Transverse colon (tissue), 4 donors: ENCODE measurements around the gene TCAP. TPM values are rescaled to one million over a fixed set of nuclear protein-coding genes. Genes with fewer than 3 reads are reported as not detected.
"Not testable (repeated sequence)": the region's sequence is repeated elsewhere in the genome, so short reads cannot be mapped to it uniquely, and the experiment has no call there.

Source experiments
- DNase-seq: peaks from one replicate; pipeline ENCODE4 v3.0.0-alpha.2; 2019
- H3K27ac ChIP-seq, 4 donors: fragments of 200-600 bp; sonication (generic); 2 replicates each; pipeline ENCODE4 v1.5.1; 2016 to 2018; ENCODE audit warnings: inconsistent platforms in 4 of 4
- H3K27me3 ChIP-seq: fragments of 200-600 bp; sonication (generic); 2 replicates; pipeline ENCODE4 v1.5.1; 2017; ENCODE audit warnings: inconsistent platforms
- H3K36me3 ChIP-seq, 4 donors: fragments of 200-600 bp; sonication (generic); 2 replicates each; pipeline ENCODE4 v1.5.1; 2017 to 2019; ENCODE audit warnings: inconsistent platforms in 4 of 4
- H3K4me1 ChIP-seq, 4 donors: fragments of 200-600 bp; sonication (generic); 2 replicates each; pipeline ENCODE4 v1.5.1; 2017 to 2020; ENCODE audit warnings: inconsistent platforms in 4 of 4
- H3K4me3 ChIP-seq, 4 donors: fragments of 200-600 bp; sonication (generic); 1 replicate in 1 of 4; 2 replicates in 3 of 4; pipeline versions ENCODE4 v1.5.1 to v1.6.1; 2017 to 2019; ENCODE audit warnings: inconsistent platforms in 4 of 4
- H3K9me3 ChIP-seq, 2 donors: fragments of 200-600 bp; sonication (generic); 2 replicates each; pipeline ENCODE4 v1.5.1; 2017 to 2019; ENCODE audit warnings: inconsistent platforms in 2 of 2
- EP300 ChIP-seq: sonication (generic); formaldehyde crosslinking; IDR thresholded peaks from one replicate; pipeline ENCODE4 v1.6.1; 2017; ENCODE audit warnings: antibody characterized with exemption, low read depth
- POLR2A ChIP-seq: fragments of 450-650 bp; IDR thresholded peaks from one replicate; pipeline ENCODE4 v1.6.1; 2016; ENCODE audit warnings: antibody characterized with exemption, mild to moderate bottlenecking, moderate library complexity
- POLR2AphosphoS5 ChIP-seq, 3 donors: sonication (generic); formaldehyde crosslinking; IDR thresholded peaks; one replicate each; pipeline ENCODE4 v1.6.1; 2016; ENCODE audit warnings: antibody characterized with exemption in 3 of 3
- WGBS, 2 donors: methylation state at CpG; one replicate each; pipeline ENCODE4 v1.1.5; 2018; ENCODE audit warnings: low coverage in 1 of 2; 5-methylcytosine and 5-hydroxymethylcytosine counted together
- in situ Hi-C, 4 donors: fragments of 200-750 bp; cut with MboI; loops; one replicate each; pipeline versions ENCODE4 v1.15.0 to v1.15.1; 2017; ENCODE audit warnings: low sequenced_read_pairs in 3 of 4, low pct_ligation_motif_present in 1 of 4, low pct_unique_long_range_greater_than_20kb in 1 of 4
- intact Hi-C: fragments of 100-400 bp; cut with DNase I; formaldehyde crosslinking; loops from one replicate; pipeline ENCODE4 v1.15.1; 2023; ENCODE audit warnings: low total_unique reads
- total RNA-seq, 4 donors: library from RNA; depleted of rRNA; stranded (reverse); fragments of >200 nt; gene quantifications; one replicate each; pipeline ENCODE4 v1.1.0, GENCODE V29; 2016
- TF ChIP-seq, protein P1 (sequence below), 5 experiments: fragments of 200-600 bp in 3 of 5; fragments of 450-650 bp in 2 of 5; sonication (generic) in 3 of 5; IDR thresholded peaks; 1 replicate in 2 of 5; 2 replicates in 3 of 5; pipeline ENCODE4 v1.5.1; 2016 to 2017; ENCODE audit warnings: antibody characterized with exemption in 5 of 5, inconsistent platforms in 3 of 5, mild to moderate bottlenecking in 2 of 5, moderate library complexity in 1 of 5

Gene TCAP
- total RNA-seq, 4 donors from 2014 or later, result 0.64 to 1.9 TPM; not detected in 2

DNA sequence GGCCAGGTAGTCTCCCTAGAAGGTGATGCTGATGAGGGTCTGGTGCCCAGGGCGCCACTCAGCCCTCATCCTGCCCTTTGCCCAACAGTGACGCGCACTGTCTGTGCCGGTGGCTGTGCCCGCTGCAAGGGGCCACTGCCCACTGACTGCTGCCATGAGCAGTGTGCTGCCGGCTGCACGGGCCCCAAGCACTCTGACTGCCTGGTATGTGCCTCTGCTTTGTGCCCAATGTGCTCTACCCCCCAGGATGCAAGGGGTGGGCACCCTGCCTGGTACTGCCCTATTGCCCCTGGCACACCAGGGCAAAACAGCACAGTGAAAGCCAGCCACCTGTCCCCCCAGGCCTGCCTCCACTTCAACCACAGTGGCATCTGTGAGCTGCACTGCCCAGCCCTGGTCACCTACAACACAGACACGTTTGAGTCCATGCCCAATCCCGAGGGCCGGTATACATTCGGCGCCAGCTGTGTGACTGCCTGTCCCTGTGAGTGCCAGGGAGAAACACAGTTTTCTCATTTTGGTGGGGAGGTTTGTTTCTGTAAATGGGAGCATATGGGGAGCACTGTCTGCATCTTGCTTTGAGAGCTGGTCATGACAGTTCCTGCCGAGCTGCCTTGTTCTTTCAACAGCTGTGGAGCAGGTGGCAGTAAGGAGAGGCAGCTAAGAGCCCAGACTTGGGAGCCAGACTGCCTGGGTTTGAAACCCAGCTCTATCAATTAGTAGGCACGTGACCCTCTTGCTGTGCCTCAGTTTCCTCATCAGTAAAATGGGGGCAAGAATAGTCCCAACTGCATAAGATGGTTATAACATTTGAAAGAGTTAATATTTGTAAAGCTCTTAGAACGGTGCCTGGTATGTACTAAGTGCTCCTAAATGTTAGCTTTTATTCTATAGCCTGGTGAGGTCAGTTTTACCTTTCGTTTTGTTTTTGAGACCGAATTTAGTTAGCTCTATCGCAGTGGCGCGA, 45.1 kb downstream of the TCAP start:
- WGBS, 2 donors, result 90 to 96% methylated on average over 5 to 20 of the region's 20 CpGs
- H3K4me1 ChIP-seq, result peaks cover 11 to 31% (median 28%) of the 10 kb centered on the region in 4 donors
- no peak for DNase-seq
- in situ Hi-C loops (no loop called here), intact Hi-C loops (no loop called here)
- H3K9me3 ChIP-seq, result no peaks in the 10 kb centered on the region
- H3K36me3 ChIP-seq, result peaks cover 0 to 30% (median 7%) of the 10 kb centered on the region in 4 donors
- TF ChIP-seq POLR2AphosphoS5 (IDR thresholded peaks at IDR 0.05) (no peak), POLR2A (no peak), EP300 (no peak)
- TF ChIP-seq, protein P1, sequence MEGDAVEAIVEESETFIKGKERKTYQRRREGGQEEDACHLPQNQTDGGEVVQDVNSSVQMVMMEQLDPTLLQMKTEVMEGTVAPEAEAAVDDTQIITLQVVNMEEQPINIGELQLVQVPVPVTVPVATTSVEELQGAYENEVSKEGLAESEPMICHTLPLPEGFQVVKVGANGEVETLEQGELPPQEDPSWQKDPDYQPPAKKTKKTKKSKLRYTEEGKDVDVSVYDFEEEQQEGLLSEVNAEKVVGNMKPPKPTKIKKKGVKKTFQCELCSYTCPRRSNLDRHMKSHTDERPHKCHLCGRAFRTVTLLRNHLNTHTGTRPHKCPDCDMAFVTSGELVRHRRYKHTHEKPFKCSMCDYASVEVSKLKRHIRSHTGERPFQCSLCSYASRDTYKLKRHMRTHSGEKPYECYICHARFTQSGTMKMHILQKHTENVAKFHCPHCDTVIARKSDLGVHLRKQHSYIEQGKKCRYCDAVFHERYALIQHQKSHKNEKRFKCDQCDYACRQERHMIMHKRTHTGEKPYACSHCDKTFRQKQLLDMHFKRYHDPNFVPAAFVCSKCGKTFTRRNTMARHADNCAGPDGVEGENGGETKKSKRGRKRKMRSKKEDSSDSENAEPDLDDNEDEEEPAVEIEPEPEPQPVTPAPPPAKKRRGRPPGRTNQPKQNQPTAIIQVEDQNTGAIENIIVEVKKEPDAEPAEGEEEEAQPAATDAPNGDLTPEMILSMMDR (IDR thresholded peaks at IDR 0.05), result no peak
- no peaks in the 10 kb centered on the region for H3K27me3 ChIP-seq
- H3K27ac ChIP-seq, result no peak overlapping the region
- no peak overlapping the region for H3K4me3 ChIP-seq

DNA sequence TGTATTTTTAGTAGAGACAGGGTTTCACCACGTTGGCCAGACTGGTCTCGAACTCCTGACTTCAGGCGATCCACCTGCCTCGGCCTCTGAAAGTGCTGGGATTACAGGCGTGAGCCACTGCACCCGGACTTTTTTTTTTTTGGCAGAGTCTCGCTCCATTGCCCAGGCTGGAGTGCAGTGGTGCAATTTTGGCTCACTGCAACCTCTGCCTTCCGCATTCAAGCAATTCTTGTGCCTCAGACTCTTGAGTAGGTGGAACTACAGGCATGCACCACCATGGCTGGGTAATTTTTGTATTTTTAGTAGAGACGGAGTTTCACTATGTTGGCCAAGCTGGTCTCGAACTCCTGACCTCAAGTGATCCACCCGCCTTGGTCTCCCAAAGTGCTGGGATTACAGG, 45.9 kb downstream of the TCAP start:
- DNase-seq, H3K27ac ChIP-seq, in situ Hi-C loops, H3K4me3 ChIP-seq, H3K27me3 ChIP-seq, H3K9me3 ChIP-seq, intact Hi-C loops: not testable (repeated sequence)
- Histone ChIP-seq H3K36me3 (peaks cover 0 to 34% (median 7%) of the 10 kb centered on the region in 4 donors), H3K4me1 (peaks cover 7 to 31% (median 26%) of the 10 kb centered on the region in 4 donors)
- 86% methylated on average over 11 of the region's 11 CpGs; no CpG with 5 or more reads in 1 of the 2 donors for WGBS, 2 donors

DNA sequence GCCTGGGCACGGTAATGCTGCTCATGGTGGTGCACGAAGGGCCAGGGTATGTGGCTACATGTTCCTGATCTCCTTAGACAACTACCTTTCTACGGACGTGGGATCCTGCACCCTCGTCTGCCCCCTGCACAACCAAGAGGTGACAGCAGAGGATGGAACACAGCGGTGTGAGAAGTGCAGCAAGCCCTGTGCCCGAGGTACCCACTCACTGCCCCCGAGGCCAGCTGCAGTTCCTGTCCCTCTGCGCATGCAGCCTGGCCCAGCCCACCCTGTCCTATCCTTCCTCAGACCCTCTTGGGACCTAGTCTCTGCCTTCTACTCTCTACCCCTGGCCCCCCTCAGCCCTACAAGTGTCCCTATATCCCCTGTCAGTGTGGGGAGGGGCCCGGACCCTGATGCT, 46.7 kb downstream of the TCAP start:
- Histone ChIP-seq H3K9me3 (no peaks in the 10 kb centered on the region), H3K4me1 (peaks cover 6 to 29% (median 25%) of the 10 kb centered on the region in 4 donors), H3K27ac (no peak overlapping the region), H3K36me3 (peaks cover 0 to 35% (median 7%) of the 10 kb centered on the region in 4 donors), H3K4me3 (no peak overlapping the region), H3K27me3 (no peaks in the 10 kb centered on the region)
- TF ChIP-seq EP300 (no peak), POLR2A (no peak), POLR2AphosphoS5 (IDR thresholded peaks at IDR 0.05) (no peak)
- TF ChIP-seq, protein P1 (IDR thresholded peaks at IDR 0.05), result no peak
- 84% methylated on average over 10 of the region's 10 CpGs; no CpG with 5 or more reads in 1 of the 2 donors for WGBS, 2 donors
- in situ Hi-C loops (no loop called here), intact Hi-C loops (no loop called here)
- DNase-seq, result no peak

DNA sequence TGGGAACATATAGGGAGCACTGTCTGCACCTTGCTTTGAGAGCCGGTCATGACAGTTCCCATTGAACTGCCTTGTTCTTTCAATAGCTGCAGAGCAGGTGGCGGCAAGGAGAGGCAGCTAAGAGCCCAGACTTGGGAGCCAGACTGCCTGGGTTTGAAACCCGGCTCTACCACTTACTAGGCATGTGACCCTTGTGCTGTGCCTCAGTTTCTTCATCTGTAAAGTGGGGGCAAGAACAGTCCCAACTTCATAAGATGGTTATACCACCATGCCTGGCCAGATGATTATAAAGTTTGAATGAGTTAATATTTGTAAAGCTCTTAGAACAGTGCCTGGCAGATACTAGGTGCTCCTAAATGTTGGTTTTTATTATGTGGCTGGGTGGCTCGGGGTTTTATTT, 49.1 kb downstream of the TCAP start:
- intact Hi-C loops (no loop called here), in situ Hi-C loops (no loop called here)
- H3K27me3 ChIP-seq, result no peaks in the 10 kb centered on the region
- H3K9me3 ChIP-seq, result no peaks in the 10 kb centered on the region
- H3K27ac ChIP-seq, result no peak overlapping the region
- peaks cover 0 to 33% (median 16%) of the 10 kb centered on the region in 4 donors for H3K4me1 ChIP-seq
- DNase-seq, result no peak
- no peak overlapping the region for H3K4me3 ChIP-seq
- peaks cover 0 to 26% (median 7%) of the 10 kb centered on the region in 4 donors for H3K36me3 ChIP-seq
- WGBS, 2 donors, result 88 to 95% methylated on average over 3 to 4 of the region's 4 CpGs
- TF ChIP-seq POLR2A, result no peak
- TF ChIP-seq POLR2AphosphoS5 (IDR thresholded peaks at IDR 0.05), result no peak
- TF ChIP-seq EP300, result no peak
- TF ChIP-seq, protein P1 (IDR thresholded peaks at IDR 0.05), result no peak
